HTR-8/SVneo (cell line): ENCODE results near the gene CCDC172.
"Not testable (repeated sequence)": the region's sequence is repeated elsewhere in the genome, so short reads cannot be mapped to it uniquely, and the experiment has no call there.

ENCODE experiments used
- DNase-seq: peaks from one replicate; pipeline ENCODE4 v3.0.0; 2011; ENCODE audit warnings: low spot score, mixed read lengths; ENCODE audit not compliant: insufficient read length
- FAIRE-seq: peaks from 2 replicates; lab custom pipeline; 2011; peaks lifted over from hg19 to GRCh38; lab: Jason Lieb, UNC

Gene CCDC172

GRCh38 chr10:116329153-116329552 lies 4.9 kb downstream of the CCDC172 start:
- FAIRE-seq = no peak

GRCh38 chr10:116331815-116332214 lies 7.6 kb downstream of the CCDC172 start:
- FAIRE-seq (no peak), DNase-seq (no peak)

More at GRCh38 chr10:116329153-116329552, 4.9 kb downstream of the CCDC172 start:
- DNase-seq = no peak

GRCh38 chr10:116336866-116337265 lies 12.6 kb downstream of the CCDC172 start:
- DNase-seq = no peak
- no peak for FAIRE-seq

- DNase-seq (no peak), FAIRE-seq (no peak)
Observed at GRCh38 chr10:116352125-116352524, 27.9 kb downstream of the CCDC172 start.

GRCh38 chr10:116353817-116354216 lies 29.6 kb downstream of the CCDC172 start:
- FAIRE-seq = no peak
- DNase-seq = no peak

DNA sequence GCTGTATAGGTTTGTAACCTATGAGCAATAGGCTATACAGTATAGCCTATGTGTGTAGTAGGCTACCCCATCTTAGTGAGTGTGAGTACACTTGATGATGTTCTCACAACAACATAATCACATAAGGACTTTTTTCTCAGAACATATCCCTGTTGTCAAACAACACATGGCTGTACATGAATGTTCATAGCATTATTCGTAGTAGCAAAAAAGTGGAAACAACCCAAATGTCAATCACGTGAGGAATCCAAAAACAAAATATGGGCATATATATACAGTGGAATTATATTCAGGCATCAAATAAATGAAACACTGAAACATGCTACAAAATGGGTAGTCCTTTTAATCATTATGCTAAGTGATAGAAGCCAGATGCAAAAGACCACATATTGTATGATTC lies 31.1 kb downstream of the CCDC172 start:
- DNase-seq (no peak), FAIRE-seq (no peak)

- no peak for DNase-seq
- FAIRE-seq = no peak
Observed at GRCh38 chr10:116356833-116357232, 32.6 kb downstream of the CCDC172 start.

GRCh38 chr10:116364868-116365267 lies 40.6 kb downstream of the CCDC172 start:
- DNase-seq (no peak), FAIRE-seq (no peak)

DNA sequence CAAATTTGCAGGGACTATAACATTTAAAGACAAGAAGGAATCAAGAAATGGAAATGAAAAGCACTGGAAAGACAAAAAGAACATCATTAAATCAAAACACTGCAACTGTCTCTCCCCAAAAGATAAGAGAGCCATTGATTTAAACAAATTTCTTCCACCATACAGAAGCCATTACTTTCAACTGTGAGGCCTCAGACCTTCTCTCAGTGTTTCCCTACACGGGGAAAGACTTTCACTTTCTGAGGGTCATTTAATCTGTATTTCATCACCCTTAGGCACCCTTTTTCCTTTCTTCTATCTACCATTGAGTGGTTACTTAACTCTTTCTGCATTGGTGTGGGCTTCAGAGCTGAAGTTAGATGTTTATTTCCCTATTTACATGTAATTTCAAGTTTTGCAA lies 47.5 kb downstream of the CCDC172 start:
- DNase-seq (no peak), FAIRE-seq (no peak)

GRCh38 chr10:116382290-116382689 lies 58.0 kb downstream of the CCDC172 start:
- DNase-seq (no peak), FAIRE-seq (no peak)

- no peak for DNase-seq
- FAIRE-seq = no peak
Observed at GRCh38 chr10:116385311-116385710, 61.1 kb downstream of the CCDC172 start.

DNA sequence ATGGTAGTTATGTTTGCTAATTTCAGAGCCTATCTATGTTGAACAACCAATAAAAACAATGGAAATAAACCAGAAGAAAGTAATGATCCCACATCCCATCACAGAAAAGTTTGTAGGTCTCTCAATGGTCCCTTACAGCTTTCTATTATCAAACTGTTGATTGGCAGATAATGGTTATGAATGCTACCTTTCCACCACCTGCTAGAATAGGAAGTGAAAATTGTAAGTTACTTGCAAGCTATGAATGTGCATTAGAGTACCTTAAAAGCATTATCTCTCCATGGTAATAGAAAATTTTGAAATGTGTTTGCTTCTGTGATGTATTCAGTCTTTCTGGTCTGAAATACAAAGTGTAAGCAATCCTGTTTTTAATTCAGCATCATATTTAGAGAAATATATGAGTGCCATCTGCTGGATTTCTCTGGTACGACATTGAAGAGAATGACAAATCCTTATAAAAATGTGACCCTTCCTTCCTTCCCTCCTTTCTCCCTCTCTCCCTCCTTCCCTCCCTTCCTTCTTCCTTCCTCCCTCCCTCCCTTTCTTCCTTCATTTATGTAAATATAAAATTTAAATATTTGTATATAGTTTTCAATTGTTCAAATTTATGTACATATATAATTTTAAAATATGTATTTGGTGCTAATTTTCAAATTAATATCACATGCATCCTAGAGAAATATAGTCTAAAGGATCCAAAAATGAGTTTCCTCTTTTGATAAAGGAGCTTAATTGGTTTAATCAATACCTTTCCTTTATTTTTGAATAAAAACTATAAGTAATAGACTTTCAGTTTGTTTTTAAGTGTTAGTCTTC lies 62.0 kb downstream of the CCDC172 start:
- DNase-seq = no peak
- no peak for FAIRE-seq

GRCh38 chr10:116393246-116393831 lies 69.1 kb downstream of the CCDC172 start:
- DNase-seq, FAIRE-seq: not testable (repeated sequence)

- FAIRE-seq (no peak), DNase-seq (no peak)
Observed at GRCh38 chr10:116395223-116395985, 71.2 kb downstream of the CCDC172 start.

DNA sequence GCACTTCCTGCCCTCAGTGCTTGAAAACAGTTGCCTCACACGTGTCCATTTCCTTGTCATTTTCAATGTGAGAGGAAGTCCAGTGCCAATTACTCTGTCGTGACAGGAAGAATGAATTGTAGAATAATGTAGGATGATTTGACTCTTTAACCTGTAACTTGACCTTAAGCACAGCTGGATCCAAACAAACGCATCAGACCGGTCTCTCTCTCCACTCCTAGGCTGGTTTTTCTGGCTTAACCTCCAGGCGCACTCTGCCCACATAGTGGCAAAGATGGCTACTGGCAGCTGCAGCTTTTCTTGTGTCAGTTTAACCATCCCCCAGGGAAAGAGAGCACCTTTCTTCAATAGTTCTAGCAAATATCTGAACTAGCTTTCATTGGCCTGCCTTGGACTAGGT lies 74.0 kb downstream of the CCDC172 start:
- FAIRE-seq (no peak), DNase-seq (no peak)

DNA sequence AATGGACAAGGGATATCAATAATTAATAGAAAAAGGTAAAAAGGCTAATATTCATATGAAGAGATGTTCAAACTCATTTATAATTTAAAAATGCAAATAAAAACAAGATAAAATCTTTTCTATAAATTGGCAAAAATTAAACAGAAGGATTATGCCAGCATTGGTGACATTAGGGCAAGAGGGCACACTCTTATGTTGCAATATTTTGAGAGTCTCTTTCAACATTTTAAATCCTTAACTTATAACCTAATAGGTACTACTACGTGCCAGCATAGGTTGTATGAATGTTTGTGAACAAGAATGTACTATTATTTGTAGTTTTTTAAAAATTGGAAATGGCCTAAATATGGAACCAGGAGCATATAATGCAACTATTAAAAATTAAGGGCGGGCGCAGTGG lies 78.6 kb downstream of the CCDC172 start:
- DNase-seq (no peak), FAIRE-seq (no peak)

DNA sequence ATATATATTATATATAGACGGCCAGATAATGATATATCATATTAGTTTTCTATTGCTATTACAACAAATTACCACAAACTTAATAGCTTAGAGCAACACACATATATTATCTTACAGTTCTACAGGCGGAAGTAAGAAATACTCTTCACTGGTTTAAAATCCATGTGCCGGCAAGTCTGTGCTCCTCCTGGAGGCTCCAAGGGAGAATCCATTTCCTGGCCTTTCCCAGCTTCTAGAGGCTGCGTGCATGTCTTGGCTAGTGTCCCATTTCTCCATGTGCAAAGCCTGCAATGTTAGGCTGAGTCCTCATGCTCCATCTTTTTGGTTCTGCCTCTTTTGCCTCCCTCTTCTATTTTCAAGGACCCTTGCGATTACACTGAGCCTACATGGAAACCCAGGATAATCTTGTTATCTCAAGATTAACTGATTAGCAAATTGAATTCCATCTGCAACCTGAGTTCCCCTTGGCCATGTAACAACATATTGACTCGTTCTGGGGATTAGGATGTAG lies 79.5 kb downstream of the CCDC172 start:
- DNase-seq (no peak), FAIRE-seq (no peak)

- DNase-seq (no peak), FAIRE-seq (no peak)
Observed at GRCh38 chr10:116408719-116409118, 84.5 kb downstream of the CCDC172 start.

- FAIRE-seq (no peak), DNase-seq (no peak)
Observed at GRCh38 chr10:116410351-116410750, 86.1 kb downstream of the CCDC172 start.

GRCh38 chr10:116417821-116418220 lies 93.6 kb downstream of the CCDC172 start:
- DNase-seq (no peak), FAIRE-seq (no peak)

DNA sequence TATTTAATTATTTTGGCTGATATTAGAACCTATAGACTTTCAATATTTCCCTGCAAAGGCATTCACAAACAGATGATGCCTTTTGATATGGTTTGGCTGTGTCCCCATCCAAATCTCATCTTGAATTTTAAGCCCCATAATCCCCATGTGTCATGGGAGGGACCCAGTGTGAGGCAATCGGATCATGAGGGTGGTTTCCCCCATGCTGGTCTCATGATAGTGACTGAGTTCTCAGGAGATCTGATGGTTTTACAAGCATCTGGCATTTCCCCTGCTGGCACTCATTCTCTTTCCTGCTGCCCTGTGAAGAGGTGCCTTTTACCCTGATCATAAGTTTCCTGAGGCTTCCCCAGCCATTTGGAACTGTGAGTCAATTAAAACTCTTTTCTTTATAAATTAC lies 94.1 kb downstream of the CCDC172 start:
- no peak for DNase-seq
- no peak for FAIRE-seq
